Left lung (tissue), 10 donors: Measurements from ENCODE around the gene B3GNT7. TPM values are rescaled to one million over a fixed set of nuclear protein-coding genes. Genes with fewer than 3 reads are reported as not detected.

ENCODE experiments used
- ATAC-seq: fragments of 200-7000 bp; cut with Tn5 transposase; one replicate; pipeline ENCODE4 v1.9.1; 2020; ENCODE audit warnings: moderate library complexity
- DNase-seq, 4 donors: peaks; one replicate each; pipeline ENCODE4 v3.0.0-alpha.2; 2013 to 2020
- H3K27ac ChIP-seq, 2 donors: fragments of 200-600 bp; sonication (generic) in 1 of 2; one replicate each; pipeline versions ENCODE4 v1.5.0 to v1.8.0; 2020 to 2021
- H3K27me3 ChIP-seq, 2 donors: fragments of 200-600 bp; sonication (generic) in 1 of 2; one replicate each; pipeline versions ENCODE4 v1.5.0 to v1.8.0; 2020 to 2021
- H3K36me3 ChIP-seq, 2 donors: fragments of 200-600 bp; sonication (generic) in 1 of 2; one replicate each; pipeline versions ENCODE4 v1.5.0 to v1.8.0; 2020 to 2021
- H3K4me1 ChIP-seq, 2 donors: fragments of 200-600 bp; one replicate each; pipeline ENCODE4 v1.8.0; 2021
- H3K4me3 ChIP-seq, 2 donors: fragments of 200-600 bp; sonication (generic) in 1 of 2; one replicate each; pipeline versions ENCODE4 v1.5.0 to v1.8.0; 2020 to 2021; ENCODE audit warnings: mild to moderate bottlenecking in 1 of 2
- H3K9me3 ChIP-seq, 2 donors: fragments of 200-600 bp; sonication (generic) in 1 of 2; one replicate each; pipeline versions ENCODE4 v1.5.0 to v1.8.0; 2020 to 2021
- intact Hi-C, 2 donors: fragments of 100-400 bp; cut with DNase I; formaldehyde crosslinking; loops; one replicate each; pipeline versions ENCODE4 v1.11.2 to v1.14.2; 2022
- polyA plus RNA-seq, 6 donors: library from polyadenylated mRNA; unstranded; fragments of 120-200 nt; gene quantifications; one replicate each; pipeline ENCODE4 v1.2.1, GENCODE V29; 2013; ENCODE audit not compliant: insufficient read length in 6 of 6
- total RNA-seq, 2 donors: library from RNA; stranded (reverse); fragmentation: NEBNext Ultra II Directional; extraction: Animal tissue kit (Norgen Biotek cat#: 25700); gene quantifications; one replicate each; pipeline ENCODE4 v1.2.1, GENCODE V29; 2021
- TF ChIP-seq, protein P1 (sequence below), 2 donors: fragments of 200-600 bp; sonication (generic) in 1 of 2; IDR thresholded peaks; one replicate each; pipeline versions ENCODE4 v1.5.0 to v1.8.0; 2021; ENCODE audit warnings: antibody characterized with exemption in 2 of 2
- donor health status: DM: no; HTN: yes; CAD: no.
- donor health status: DM: no; HTN: no; CAD: no.

Gene B3GNT7
- total and polyA plus RNA-seq, 8 donors: 2.4 to 107 (median 4.3) TPM

DNA sequence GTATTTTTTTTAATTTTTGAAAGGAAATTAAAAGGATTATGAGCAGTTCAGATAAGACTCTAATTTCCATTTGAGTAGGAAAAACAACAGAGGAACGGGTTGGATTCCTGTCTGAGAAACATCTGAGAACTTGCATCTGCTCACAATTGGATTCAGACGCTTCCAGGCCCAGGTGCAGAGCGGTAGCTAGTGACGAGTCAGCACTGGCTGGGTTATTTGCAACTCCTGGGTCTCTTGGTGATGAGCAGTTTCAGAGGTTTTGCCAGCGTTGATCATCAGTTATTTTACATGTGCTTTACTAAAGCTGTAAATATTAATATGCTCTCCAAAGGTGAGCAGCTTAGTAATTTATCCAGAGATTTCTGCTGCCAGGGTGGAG is 39.1 kb upstream of the B3GNT7 start:
- DNase-seq (no peak), ATAC-seq (no peak)
- TF ChIP-seq, protein P1, sequence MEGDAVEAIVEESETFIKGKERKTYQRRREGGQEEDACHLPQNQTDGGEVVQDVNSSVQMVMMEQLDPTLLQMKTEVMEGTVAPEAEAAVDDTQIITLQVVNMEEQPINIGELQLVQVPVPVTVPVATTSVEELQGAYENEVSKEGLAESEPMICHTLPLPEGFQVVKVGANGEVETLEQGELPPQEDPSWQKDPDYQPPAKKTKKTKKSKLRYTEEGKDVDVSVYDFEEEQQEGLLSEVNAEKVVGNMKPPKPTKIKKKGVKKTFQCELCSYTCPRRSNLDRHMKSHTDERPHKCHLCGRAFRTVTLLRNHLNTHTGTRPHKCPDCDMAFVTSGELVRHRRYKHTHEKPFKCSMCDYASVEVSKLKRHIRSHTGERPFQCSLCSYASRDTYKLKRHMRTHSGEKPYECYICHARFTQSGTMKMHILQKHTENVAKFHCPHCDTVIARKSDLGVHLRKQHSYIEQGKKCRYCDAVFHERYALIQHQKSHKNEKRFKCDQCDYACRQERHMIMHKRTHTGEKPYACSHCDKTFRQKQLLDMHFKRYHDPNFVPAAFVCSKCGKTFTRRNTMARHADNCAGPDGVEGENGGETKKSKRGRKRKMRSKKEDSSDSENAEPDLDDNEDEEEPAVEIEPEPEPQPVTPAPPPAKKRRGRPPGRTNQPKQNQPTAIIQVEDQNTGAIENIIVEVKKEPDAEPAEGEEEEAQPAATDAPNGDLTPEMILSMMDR (IDR thresholded peaks at IDR 0.05): no peak
- Histone ChIP-seq H3K9me3 (no peaks in the 10 kb centered on the region), H3K36me3 (peaks cover 0 to 9% of the 10 kb centered on the region in 2 donors), H3K27ac (no peak overlapping the region), H3K4me3 (no peak overlapping the region), H3K4me1 (peaks cover 0 to 8% of the 10 kb centered on the region in 2 donors), H3K27me3 (no peaks in the 10 kb centered on the region)
- intact Hi-C loops: no loop called here

- ATAC-seq (no peak), DNase-seq (no peak)
- TF ChIP-seq, protein P1 (IDR thresholded peaks at IDR 0.05): no peak
- no peaks in the 10 kb centered on the region for H3K9me3 ChIP-seq
- peaks cover 0 to 14% of the 10 kb centered on the region in 2 donors for H3K4me1 ChIP-seq
- no peak overlapping the region for H3K27ac ChIP-seq
- H3K27me3 ChIP-seq: no peaks in the 10 kb centered on the region
- H3K4me3 ChIP-seq: no peak overlapping the region
- intact Hi-C loops: no loop called here
- peaks cover 0 to 13% of the 10 kb centered on the region in 2 donors for H3K36me3 ChIP-seq
Measured at GRCh38 chr2:231357048-231357447, 38.5 kb upstream of the B3GNT7 start.

DNA sequence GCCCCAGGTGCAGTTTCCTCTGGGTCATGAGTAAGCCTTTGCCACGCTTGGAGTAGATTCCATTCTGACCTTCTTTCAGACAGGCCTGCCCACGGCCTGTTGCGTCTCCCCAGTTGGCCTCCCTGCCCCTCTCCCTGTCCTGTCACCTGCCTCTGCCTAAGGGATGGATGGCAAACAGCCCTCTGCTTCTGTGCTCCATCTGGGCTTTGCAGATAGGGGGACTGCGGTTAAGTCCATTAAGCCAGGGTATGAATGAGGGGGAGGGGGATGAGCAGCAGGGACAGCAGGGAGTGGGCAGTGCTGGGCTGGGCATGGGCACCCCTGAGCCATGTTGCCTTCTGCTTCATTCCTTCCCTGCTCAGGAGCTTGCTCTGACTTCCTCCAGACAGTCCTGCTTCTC is 37.6 kb upstream of the B3GNT7 start:
- Histone ChIP-seq H3K36me3 (peaks cover 0 to 15% of the 10 kb centered on the region in 2 donors), H3K4me3 (no peak overlapping the region), H3K27me3 (no peaks in the 10 kb centered on the region), H3K9me3 (no peaks in the 10 kb centered on the region), H3K4me1 (peaks cover 0 to 23% of the 10 kb centered on the region in 2 donors), H3K27ac (no peak overlapping the region)
- TF ChIP-seq, protein P1 (IDR thresholded peaks at IDR 0.05): no peak
- intact Hi-C loops: no loop called here
- no peak for ATAC-seq
- DNase-seq: no peak

DNA sequence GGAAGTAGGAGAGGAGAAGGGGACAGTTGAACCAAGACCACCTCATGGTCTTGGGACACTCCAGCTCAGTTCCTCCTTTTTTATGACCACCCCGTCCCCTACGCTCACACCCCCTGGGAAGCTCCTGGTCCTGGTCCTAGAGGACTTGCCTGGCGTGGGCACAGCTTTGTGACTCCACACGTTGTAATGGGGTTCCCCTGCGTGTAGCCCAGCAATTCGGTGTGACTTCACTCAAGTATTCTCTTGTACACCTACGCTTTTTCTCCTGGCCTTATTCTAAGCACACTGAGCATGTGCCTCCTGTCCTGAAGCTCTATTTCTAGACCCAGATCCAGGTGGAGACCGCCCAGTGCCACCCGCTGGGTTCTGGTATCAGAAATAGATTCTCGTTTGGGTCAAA is 36.1 kb upstream of the B3GNT7 start:
- H3K4me3 ChIP-seq: no peak overlapping the region
- H3K27ac ChIP-seq: no peak overlapping the region
- peaks cover 0 to 26% of the 10 kb centered on the region in 2 donors for H3K4me1 ChIP-seq
- no peaks in the 10 kb centered on the region for H3K9me3 ChIP-seq
- TF ChIP-seq, protein P1 (IDR thresholded peaks at IDR 0.05): no peak
- ATAC-seq: no peak
- H3K36me3 ChIP-seq: peaks cover 0 to 19% of the 10 kb centered on the region in 2 donors
- intact Hi-C loops: no loop called here
- no peak for DNase-seq
- H3K27me3 ChIP-seq: no peaks in the 10 kb centered on the region

DNA sequence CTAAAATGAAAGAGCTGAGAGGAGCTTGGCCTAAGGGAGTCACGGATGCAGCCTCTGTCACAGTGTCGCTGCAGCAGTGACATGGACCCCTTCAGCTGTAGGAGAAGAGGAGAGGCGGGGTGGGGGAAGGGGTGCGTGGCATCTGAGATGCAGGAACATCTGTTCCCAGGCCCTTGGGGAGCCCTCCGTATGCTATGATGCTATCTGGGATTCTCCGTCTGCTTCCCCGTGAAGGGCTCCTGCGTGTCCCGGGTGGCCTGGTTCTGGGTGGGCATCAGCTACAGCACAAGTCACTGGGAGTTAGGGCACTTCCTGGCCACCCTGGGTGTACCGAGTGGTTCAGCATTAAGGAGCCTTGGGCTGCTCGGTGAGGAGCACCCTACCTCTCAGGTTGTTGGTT is 35.6 kb upstream of the B3GNT7 start:
- TF ChIP-seq, protein P1 (IDR thresholded peaks at IDR 0.05): no peak
- no peak for ATAC-seq
- Histone ChIP-seq H3K9me3 (no peaks in the 10 kb centered on the region), H3K36me3 (peaks cover 0 to 19% of the 10 kb centered on the region in 2 donors), H3K4me1 (peaks cover 0 to 26% of the 10 kb centered on the region in 2 donors), H3K4me3 (no peak overlapping the region), H3K27ac (no peak overlapping the region), H3K27me3 (no peaks in the 10 kb centered on the region)
- intact Hi-C loops: no loop called here
- DNase-seq: no peak
